K562 (cell line): ENCODE data around the gene MAP2K6. TPM values are rescaled to one million over a fixed set of nuclear protein-coding genes. Genes with fewer than 3 reads are reported as not detected.

Experiments
- ATAC-seq: fragments of 200-7000 bp; cut with Tn5 transposase; 3 replicates; pipeline ENCODE4 v1.9.1; 2020; ENCODE audit warnings: moderate library complexity
- BruUV-seq: library from RNA; stranded (reverse); fragments of 400-500 nt; replicated peaks from 2 replicates; lab custom pipeline; 2021; lab: Mats Ljungman, UMichigan
- CTCF ChIA-PET: fragments of 300-600 bp; formaldehyde crosslinking; extraction: SDS; loops from one replicate; lab custom pipeline; 2021; ENCODE audit warnings: low intra/inter-chr PET ratio; lab: Yijun Ruan, JAX
- POLR2A ChIA-PET: fragments of 300-600, 350-650 bp; sonication (Branson Sonifier 250); formaldehyde crosslinking; extraction: SDS; loops from one replicate; lab custom pipeline; 2021; ENCODE audit warnings: antibody characterized with exemption, inconsistent platforms; lab: Yijun Ruan, JAX
- DNase-seq, 4 experiments: peaks; one replicate each; pipeline versions ENCODE4 v3.0.0 to v3.0.0-alpha.2; 2011 to 2018; ENCODE audit warnings: low spot score in 3 of 4, mixed read lengths in 3 of 4; ENCODE audit errors: extremely low read depth in 1 of 4
- FAIRE-seq: peaks from 2 replicates; lab custom pipeline; 2011; peaks lifted over from hg19 to GRCh38; lab: Jason Lieb, UNC
- H2AFZ ChIP-seq: 2 replicates; pipeline ENCODE4 v1.6.0; 2011; ENCODE audit warnings: low read depth, low read length, control low read depth, inconsistent platforms
- H3K27ac ChIP-seq: fragments of 200-600 bp; 3 replicates; pipeline ENCODE4 v1.8.0; 2011; ENCODE audit warnings: low read depth, mild to moderate bottlenecking, control low read depth, inconsistent platforms, low read length, moderate library complexity, mixed read lengths; ENCODE audit errors: extremely low read depth
- H3K27me3 ChIP-seq, 2 experiments: fragments of 300-600 bp in 1 of 2; 2 replicates in 1 of 2; 3 replicates in 1 of 2; pipeline versions ENCODE4 v1.6.0 to v1.8.0; 2011; ENCODE audit warnings: inconsistent platforms in 2 of 2, low read length in 2 of 2, mild to moderate bottlenecking in 1 of 2, mixed read lengths in 1 of 2, moderate library complexity in 1 of 2; ENCODE audit not compliant: control insufficient read depth in 2 of 2, insufficient read depth in 2 of 2
- H3K36me3 ChIP-seq: fragments of 300-600 bp; 3 replicates; pipeline ENCODE4 v1.8.0; 2011; ENCODE audit warnings: mild to moderate bottlenecking, low read length, inconsistent platforms; ENCODE audit not compliant: control insufficient read depth, insufficient read depth
- H3K4me1 ChIP-seq, 2 experiments: fragments of 200-600 bp in 1 of 2; replicated peaks in 1 of 2; 2 replicates in 1 of 2; 3 replicates in 1 of 2; pipeline versions ENCODE4 v1.5.1 to v1.8.0; 2011; ENCODE audit warnings: inconsistent platforms in 2 of 2, low read length in 2 of 2, mild to moderate bottlenecking in 1 of 2, mixed read lengths in 1 of 2, moderate library complexity in 1 of 2; ENCODE audit not compliant: control insufficient read depth in 2 of 2, insufficient read depth in 2 of 2
- H3K4me2 ChIP-seq: 2 replicates; pipeline ENCODE4 v1.6.1; 2011; ENCODE audit warnings: low read length, control low read depth, inconsistent platforms, mixed read lengths; ENCODE audit not compliant: insufficient read depth
- H3K4me3 ChIP-seq: fragments of 200-600 bp; sonication (generic), shearing (Covaris generic); 2 replicates; pipeline ENCODE4 v1.5.1; 2016; ENCODE audit warnings: control low read depth, inconsistent platforms
- H3K79me2 ChIP-seq: fragments of 200-600 bp; 3 replicates; pipeline ENCODE4 v1.8.0; 2011; ENCODE audit warnings: low read length, inconsistent platforms; ENCODE audit not compliant: control insufficient read depth, insufficient read depth
- H3K9ac ChIP-seq, 2 experiments: 2 replicates each; pipeline versions ENCODE4 v1.6.0 to v1.6.1; 2011; ENCODE audit warnings: low read depth in 2 of 2, low read length in 2 of 2, control low read depth in 1 of 2, inconsistent platforms in 1 of 2, mild to moderate bottlenecking in 1 of 2, mixed read lengths in 1 of 2; ENCODE audit not compliant: insufficient read depth in 1 of 2
- H3K9me1 ChIP-seq: one replicate; pipeline ENCODE4 v1.6.0; 2011; ENCODE audit warnings: inconsistent platforms, mild to moderate bottlenecking, low read length, moderate library complexity; ENCODE audit not compliant: control insufficient read depth, insufficient read depth
- H3K9me3 ChIP-seq: replicated peaks from 2 replicates; pipeline ENCODE4 v1.5.1; 2011; ENCODE audit warnings: low read depth, low read length, inconsistent platforms; ENCODE audit not compliant: control insufficient read depth, insufficient read depth
- H4K20me1 ChIP-seq: replicated peaks from 2 replicates; pipeline ENCODE4 v1.6.1; 2011; ENCODE audit warnings: low read length, inconsistent platforms, mixed read lengths; ENCODE audit not compliant: control insufficient read depth, insufficient read depth
- BHLHE40 ChIP-seq: IDR thresholded peaks from 2 replicates; pipeline ENCODE4 v1.6.1; 2011; ENCODE audit warnings: low read length, improper control_type of control experiment
- CC2D1A ChIP-seq: fragments of 450-650 bp; IDR thresholded peaks from 2 replicates; pipeline ENCODE4 v1.6.1; 2017; ENCODE audit warnings: mild to moderate bottlenecking
- CHD2 ChIP-seq: IDR thresholded peaks from 2 replicates; pipeline ENCODE4 v1.6.1; 2011; ENCODE audit warnings: low read depth, low read length
- EZH2 ChIP-seq: IDR thresholded peaks from 2 replicates; pipeline ENCODE4 v1.6.1; 2012; ENCODE audit warnings: low read depth, mild to moderate bottlenecking, inconsistent platforms, low read length, borderline replicate concordance
- KDM2B ChIP-seq: fragments of 250-450 bp; sonication (Bioruptor Pico); IDR thresholded peaks from 2 replicates; pipeline ENCODE4 v1.8.0; 2021; ENCODE audit warnings: mild to moderate bottlenecking, moderate library complexity
- KDM5B ChIP-seq: fragments of 200-600 bp; sonication (generic); IDR thresholded peaks from 2 replicates; pipeline ENCODE4 v1.6.1; 2012; ENCODE audit warnings: low read depth, mild to moderate bottlenecking, moderate library complexity, low read length, control low read depth, inconsistent platforms; ENCODE audit not compliant: insufficient replicate concordance
- MLLT1 ChIP-seq, 2 experiments: fragments of 450-650 bp; IDR thresholded peaks; 2 replicates each; pipeline ENCODE4 v1.6.1; 2016
- RFX5 ChIP-seq: IDR thresholded peaks from 2 replicates; pipeline ENCODE4 v1.6.1; 2011; ENCODE audit warnings: low read depth, mild to moderate bottlenecking, improper control_type of control experiment, low read length
- SAFB ChIP-seq: fragments of 200-400 bp; formaldehyde crosslinking; IDR thresholded peaks from 2 replicates; pipeline ENCODE4 v1.6.1; 2017; ENCODE audit warnings: low read depth, low read length, borderline replicate concordance
- TAF9B ChIP-seq: fragments of 450-650 bp; IDR thresholded peaks from 2 replicates; pipeline ENCODE4 v1.6.1; 2018; ENCODE audit warnings: mild to moderate bottlenecking; ENCODE audit not compliant: partially characterized antibody
- TAL1 ChIP-seq: fragments of 450-650 bp; IDR thresholded peaks from 2 replicates; pipeline ENCODE4 v1.6.1; 2016; ENCODE audit warnings: mild to moderate bottlenecking
- ZBTB7A ChIP-seq: IDR thresholded peaks from 2 replicates; pipeline ENCODE4 v1.6.1; 2011; ENCODE audit warnings: low read depth, mild to moderate bottlenecking, low read length, moderate library complexity, borderline replicate concordance; ENCODE audit not compliant: control insufficient read depth
- ZBTB8A ChIP-seq: fragments of 450-650 bp; IDR thresholded peaks from 2 replicates; pipeline ENCODE4 v1.6.1; 2018; ENCODE audit warnings: mild to moderate bottlenecking, moderate library complexity; ENCODE audit not compliant: partially characterized antibody
- ZKSCAN1 ChIP-seq: fragments of 150-350 bp; IDR thresholded peaks from 2 replicates; pipeline ENCODE4 v1.6.1; 2016; ENCODE audit warnings: low read depth, low read length
- ZNF224 ChIP-seq: sonication (generic); formaldehyde crosslinking; IDR thresholded peaks from 2 replicates; pipeline ENCODE4 v1.8.0; 2022; ENCODE audit warnings: mild to moderate bottlenecking, missing genetic modification reagents
- ZNF398 ChIP-seq: fragments of 250-450 bp; sonication (Bioruptor Pico); IDR thresholded peaks from 2 replicates; pipeline ENCODE4 v1.8.0; 2021; ENCODE audit warnings: moderate library complexity, mild to moderate bottlenecking, inconsistent platforms
- WGBS: fragments of 100-300 bp; shearing (Covaris generic); methylation state at CpG from one replicate; pipeline ENCODE4 v1.1.6; 2016; ENCODE audit warnings: low coverage, mixed read lengths; ENCODE audit not compliant: insufficient coverage; ENCODE audit errors: missing lambda C conversion rate; 5-methylcytosine and 5-hydroxymethylcytosine counted together
- in situ Hi-C: fragments of 300-500 bp; cut with MboI; formaldehyde crosslinking; loops from 4 replicates; pipeline ENCODE4 v1.15.0; 2018; ENCODE audit warnings: inconsistent platforms, mixed read lengths
- intact Hi-C: fragments of 100-400 bp; cut with micrococcal nuclease; formaldehyde crosslinking; loops from 2 replicates; pipeline ENCODE4 v1.14.2; 2022
- polyA plus RNA-seq, 8 experiments: library from polyadenylated mRNA; depleted of rRNA in 4 of 8; stranded (reverse) in 5 of 8; unstranded in 3 of 8; fragments of >200 nt; fragmentation: Nextera tagmentation in 2 of 8; fragmentation: Illumina TruSeq in 1 of 8; extraction: Ambion mirVana in 2 of 8; extraction: Trizol in 1 of 8; gene quantifications; 2 replicates each; pipeline versions ENCODE4 v1.2.1 to v1.2.3, GENCODE V29; 2011 to 2014; ENCODE audit warnings: inconsistent platforms in 1 of 8, missing spikeins in 1 of 8
- total RNA-seq, 7 experiments: library from RNA; depleted of rRNA in 6 of 7; stranded (reverse); fragments of >200 nt in 6 of 7; fragmentation: Illumina TruSeq in 2 of 7; extraction: Trizol in 2 of 7; gene quantifications; 2 replicates each; pipeline versions ENCODE4 v1.2.1 to v1.2.3, GENCODE V29; 2011 to 2021; ENCODE audit warnings: low replicate concordance in 1 of 7
- TF ChIP-seq, protein P1 (sequence below): fragments of 250-450 bp; sonication (Bioruptor Pico); IDR thresholded peaks from 2 replicates; pipeline ENCODE4 v1.9.0; 2021; ENCODE audit warnings: mild to moderate bottlenecking
- TF ChIP-seq, protein P2 (sequence below): sonication (generic); formaldehyde crosslinking; IDR thresholded peaks from 2 replicates; pipeline ENCODE4 v1.8.0; 2022; ENCODE audit warnings: mild to moderate bottlenecking, missing genetic modification reagents, borderline replicate concordance

Gene MAP2K6
- total and polyA plus RNA-seq, 9 of the 15 experiments (the other 6 are each of a cell fraction or from before 2014, with no cell fraction given) = 0.07 to 0.13 TPM; not detected in 7

DNA sequence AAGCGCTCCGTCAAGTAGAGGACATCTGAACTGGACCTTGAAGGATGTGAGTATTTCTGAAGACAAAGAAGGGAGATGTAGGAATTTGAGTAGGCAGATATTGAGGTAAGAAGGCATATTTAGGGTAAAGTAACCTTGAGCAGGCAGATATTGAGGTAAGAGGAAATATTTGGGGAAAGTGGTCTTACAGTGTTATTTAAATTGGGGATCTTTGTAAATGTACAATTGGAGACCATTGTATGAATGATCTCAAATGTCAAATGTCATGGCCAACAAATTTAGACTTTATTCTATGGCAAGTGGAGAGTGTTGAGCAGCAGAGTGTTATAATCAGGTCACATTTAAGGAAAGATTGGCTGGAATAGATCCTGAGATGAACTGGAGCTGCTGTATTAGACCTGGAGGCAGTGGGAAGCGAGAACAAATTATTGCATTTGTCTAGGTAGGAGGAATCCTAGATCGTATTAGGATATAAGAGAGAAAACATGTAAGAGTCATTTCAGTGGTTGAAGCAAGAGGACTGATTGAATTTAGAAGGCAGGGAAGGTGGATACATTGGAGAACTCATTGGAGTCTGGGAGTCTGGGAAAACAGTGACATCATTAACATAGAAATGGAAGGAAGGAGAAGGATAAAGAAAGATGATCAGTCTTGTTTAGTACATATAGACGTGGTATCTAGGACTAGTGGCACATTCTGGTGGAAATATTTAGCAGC lies 165.6 kb downstream of the MAP2K6 start:
- Histone ChIP-seq H3K4me2 (no peak overlapping the region), H2AFZ (no peak overlapping the region), H3K4me3 (no peak overlapping the region), H3K9ac (no peak overlapping the region), H3K27me3 (no peaks in the 10 kb centered on the region), H3K27ac (no peak overlapping the region), H4K20me1 (no peaks in the 10 kb centered on the region), H3K4me1 (no peaks in the 10 kb centered on the region), H3K9me1 (no peaks in the 10 kb centered on the region), H3K36me3 (no peaks in the 10 kb centered on the region), H3K79me2 (no peaks in the 10 kb centered on the region), H3K9me3 (no peaks in the 10 kb centered on the region)
- 0% methylated on average over 5 of the region's 5 CpGs for WGBS
- BruUV-seq = no TSS peak
- POLR2A ChIA-PET = no interaction called here
- TF ChIP-seq SAFB (no peak), MLLT1 (IDR thresholded peaks at IDR 0.05) (no peak), TAF9B (no peak), ZBTB7A (no peak), ZNF224 (CRISPR knock-in tag) (no peak), KDM5B (no peak), ZNF398 (CRISPR knock-in tag) (no peak), ZKSCAN1 (no peak), CC2D1A (no peak), TAL1 (no peak), RFX5 (no peak), BHLHE40 (no peak), KDM2B (CRISPR knock-in tag) (no peak), CHD2 (no peak), EZH2 (no peak), ZBTB8A (no peak)
- TF ChIP-seq, protein P1, sequence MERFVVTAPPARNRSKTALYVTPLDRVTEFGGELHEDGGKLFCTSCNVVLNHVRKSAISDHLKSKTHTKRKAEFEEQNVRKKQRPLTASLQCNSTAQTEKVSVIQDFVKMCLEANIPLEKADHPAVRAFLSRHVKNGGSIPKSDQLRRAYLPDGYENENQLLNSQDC (CRISPR knock-in tag) = no peak
- TF ChIP-seq, protein P2, sequence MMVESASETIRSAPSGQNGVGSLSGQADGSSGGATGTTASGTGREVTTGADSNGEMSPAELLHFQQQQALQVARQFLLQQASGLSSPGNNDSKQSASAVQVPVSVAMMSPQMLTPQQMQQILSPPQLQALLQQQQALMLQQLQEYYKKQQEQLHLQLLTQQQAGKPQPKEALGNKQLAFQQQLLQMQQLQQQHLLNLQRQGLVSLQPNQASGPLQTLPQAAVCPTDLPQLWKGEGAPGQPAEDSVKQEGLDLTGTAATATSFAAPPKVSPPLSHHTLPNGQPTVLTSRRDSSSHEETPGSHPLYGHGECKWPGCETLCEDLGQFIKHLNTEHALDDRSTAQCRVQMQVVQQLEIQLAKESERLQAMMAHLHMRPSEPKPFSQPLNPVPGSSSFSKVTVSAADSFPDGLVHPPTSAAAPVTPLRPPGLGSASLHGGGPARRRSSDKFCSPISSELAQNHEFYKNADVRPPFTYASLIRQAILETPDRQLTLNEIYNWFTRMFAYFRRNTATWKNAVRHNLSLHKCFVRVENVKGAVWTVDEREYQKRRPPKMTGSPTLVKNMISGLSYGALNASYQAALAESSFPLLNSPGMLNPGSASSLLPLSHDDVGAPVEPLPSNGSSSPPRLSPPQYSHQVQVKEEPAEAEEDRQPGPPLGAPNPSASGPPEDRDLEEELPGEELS = no peak
- CTCF ChIA-PET = no interaction called here
- intact Hi-C loops (no loop called here), in situ Hi-C loops (no loop called here)
- no peak for DNase-seq
- no peak for ATAC-seq
- FAIRE-seq = no peak
